Parathyroid adenoma (tissue), 2 donors: Measurements from ENCODE around the gene SPEG.
A peak's percentile ranks its signal among the peaks of the same experiment; 100 is the strongest.

Source experiments
- H2AFZ ChIP-seq: fragments of 300-600 bp; sonication (generic); one replicate; pipeline ENCODE4 v1.7.0; 2017; ENCODE audit warnings: antibody characterized with exemption, mild to moderate bottlenecking
- H3K27ac ChIP-seq: fragments of 300-600 bp; sonication (generic); one replicate; pipeline ENCODE4 v1.7.0; 2017
- H3K27me3 ChIP-seq: fragments of 300-600 bp; sonication (generic); one replicate; pipeline ENCODE4 v1.7.0; 2017; ENCODE audit warnings: low read length; ENCODE audit not compliant: control insufficient read depth, insufficient read depth
- H3K36me3 ChIP-seq: fragments of 300-600 bp; sonication (generic); one replicate; pipeline ENCODE4 v1.7.0; 2017; ENCODE audit warnings: low read length; ENCODE audit not compliant: control insufficient read depth, insufficient read depth
- H3K4me1 ChIP-seq: fragments of 300-600 bp; sonication (generic); one replicate; pipeline ENCODE4 v1.7.0; 2017; ENCODE audit warnings: control low read depth
- H3K4me2 ChIP-seq: fragments of 300-600 bp; sonication (generic); one replicate; pipeline ENCODE4 v1.7.0; 2017; ENCODE audit warnings: low read length
- H3K4me3 ChIP-seq: fragments of 300-600 bp; sonication (generic); one replicate; pipeline ENCODE4 v1.7.0; 2017; ENCODE audit warnings: low read depth, low read length
- H3K79me2 ChIP-seq: fragments of 300-600 bp; sonication (generic); one replicate; pipeline ENCODE4 v1.7.0; 2017; ENCODE audit warnings: control low read depth
- H3K9ac ChIP-seq: fragments of 300-600 bp; sonication (generic); one replicate; pipeline ENCODE4 v1.7.0; 2017; ENCODE audit warnings: mild to moderate bottlenecking
- H3K9me3 ChIP-seq: fragments of 300-600 bp; sonication (generic); one replicate; pipeline ENCODE4 v1.7.0; 2017; ENCODE audit warnings: low read length; ENCODE audit not compliant: control insufficient read depth
- CTCF ChIP-seq: fragments of 300-600 bp; sonication (generic); IDR thresholded peaks from one replicate; pipeline ENCODE4 v1.7.0; 2017; ENCODE audit warnings: antibody characterized with exemption, mild to moderate bottlenecking
- donor health status: primary hyperparathyroidism.

SPEG gene

GRCh38 chr2:219523031-219523671, 88.5 kb downstream of the SPEG start:
- Histone ChIP-seq H3K79me2 (no peaks in the 10 kb centered on the region), H3K27ac (no peak overlapping the region), H2AFZ (peak overlapping the region; percentile 72), H3K9ac (no peak overlapping the region), H3K9me3 (no peaks in the 10 kb centered on the region), H3K36me3 (no peaks in the 10 kb centered on the region), H3K27me3 (peaks cover 11% of the 10 kb centered on the region), H3K4me3 (no peak overlapping the region), H3K4me1 (peaks cover 4% of the 10 kb centered on the region), H3K4me2 (no peak overlapping the region)
- no peak for TF ChIP-seq CTCF

- no peak for TF ChIP-seq CTCF
- no peak overlapping the region for H2AFZ ChIP-seq
- H3K27me3 ChIP-seq, result peaks cover 12% of the 10 kb centered on the region
- H3K36me3 ChIP-seq, result no peaks in the 10 kb centered on the region
- H3K4me2 ChIP-seq, result no peak overlapping the region
- no peaks in the 10 kb centered on the region for H3K79me2 ChIP-seq
- no peak overlapping the region for H3K4me3 ChIP-seq
- H3K27ac ChIP-seq, result no peak overlapping the region
- no peak overlapping the region for H3K9ac ChIP-seq
- peaks cover 4% of the 10 kb centered on the region for H3K4me1 ChIP-seq
- H3K9me3 ChIP-seq, result no peaks in the 10 kb centered on the region
Measured at GRCh38 chr2:219524817-219525216, 90.2 kb downstream of the SPEG start.

GRCh38 chr2:219525533-219526232, 91.0 kb downstream of the SPEG start:
- no peak for TF ChIP-seq CTCF
- no peaks in the 10 kb centered on the region for H3K36me3 ChIP-seq
- H3K4me1 ChIP-seq, result peaks cover 4% of the 10 kb centered on the region
- no peak overlapping the region for H3K9ac ChIP-seq
- H3K27me3 ChIP-seq, result peaks cover 14% of the 10 kb centered on the region
- H3K4me2 ChIP-seq, result no peak overlapping the region
- no peak overlapping the region for H2AFZ ChIP-seq
- no peak overlapping the region for H3K27ac ChIP-seq
- no peak overlapping the region for H3K4me3 ChIP-seq
- no peaks in the 10 kb centered on the region for H3K9me3 ChIP-seq
- no peaks in the 10 kb centered on the region for H3K79me2 ChIP-seq

- Histone ChIP-seq H3K27me3 (peaks cover 14% of the 10 kb centered on the region), H3K4me1 (peaks cover 4% of the 10 kb centered on the region), H3K79me2 (no peaks in the 10 kb centered on the region), H3K4me3 (no peak overlapping the region), H3K4me2 (no peak overlapping the region), H3K27ac (no peak overlapping the region), H2AFZ (no peak overlapping the region), H3K9me3 (no peaks in the 10 kb centered on the region), H3K9ac (no peak overlapping the region), H3K36me3 (no peaks in the 10 kb centered on the region)
- TF ChIP-seq CTCF, result no peak
Measured at GRCh38 chr2:219526320-219527075, 91.9 kb downstream of the SPEG start.
